Measurements from ENCODE around the gene STAC.

STAC gene

DNA sequence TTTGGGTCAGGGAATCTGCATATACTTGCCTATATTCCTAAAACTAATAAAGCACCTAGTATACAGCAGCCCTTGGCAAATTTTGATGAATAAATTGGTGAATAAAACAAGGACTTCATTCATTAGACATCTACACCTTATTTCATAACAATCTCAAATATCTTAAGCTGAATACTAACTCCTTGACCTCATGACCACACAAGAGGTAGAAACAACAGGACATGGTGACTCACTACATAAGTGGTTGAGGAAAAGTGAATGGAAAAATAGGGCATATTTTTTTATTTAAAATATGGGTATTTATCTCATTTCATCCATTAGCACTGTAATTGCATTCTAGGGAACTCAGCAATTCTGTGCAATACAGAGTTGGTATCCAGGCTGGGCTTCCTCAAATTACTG, 7.8 kb upstream of the STAC start:
- Histone ChIP-seq H3K36me3 (no peaks in the 10 kb centered on the region), H3K9ac (no peak overlapping the region), H3K4me2 (no peak overlapping the region), H3K9me3 (replicated peaks in 1 of 11) (no peaks in the 10 kb centered on the region), H3K4me3 (no peak overlapping the region), H3K4me1 (no peaks in the 10 kb centered on the region), H3K27me3 (no peaks in the 10 kb centered on the region), H3K27ac (no peak overlapping the region), H4K20me1 (no peaks in the 10 kb centered on the region)
- TF ChIP-seq Cebpa-rat (IDR thresholded peaks at IDR 0.05): no peak

DNA sequence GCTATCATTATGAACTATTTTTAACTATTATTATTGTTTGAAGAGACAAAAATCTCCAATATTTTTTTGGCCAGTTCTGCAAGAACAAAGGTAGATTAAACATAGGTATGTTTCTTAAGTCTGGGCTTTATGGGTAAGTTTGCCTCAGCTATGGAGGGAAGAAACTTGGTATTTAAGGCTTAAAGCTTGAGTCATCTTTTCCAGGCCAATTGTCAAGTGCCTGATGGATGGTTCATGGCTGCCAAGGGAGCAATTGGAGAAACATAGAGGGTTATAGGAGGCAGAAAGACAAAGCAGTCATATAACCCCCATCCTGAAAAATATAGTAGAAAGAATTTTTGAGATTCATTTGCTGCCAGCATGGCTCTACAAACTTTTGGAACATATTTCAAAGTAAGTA, 7.2 kb upstream of the STAC start:
- Histone ChIP-seq H3K9ac (no peak overlapping the region), H3K9me3 (replicated peaks in 1 of 11) (no peaks in the 10 kb centered on the region), H3K36me3 (no peaks in the 10 kb centered on the region), H4K20me1 (no peaks in the 10 kb centered on the region), H3K27ac (no peak overlapping the region), H3K4me3 (no peak overlapping the region), H3K4me2 (no peak overlapping the region), H3K4me1 (no peaks in the 10 kb centered on the region), H3K27me3 (no peaks in the 10 kb centered on the region)
- no peak for TF ChIP-seq Cebpa-rat (IDR thresholded peaks at IDR 0.05)

DNA sequence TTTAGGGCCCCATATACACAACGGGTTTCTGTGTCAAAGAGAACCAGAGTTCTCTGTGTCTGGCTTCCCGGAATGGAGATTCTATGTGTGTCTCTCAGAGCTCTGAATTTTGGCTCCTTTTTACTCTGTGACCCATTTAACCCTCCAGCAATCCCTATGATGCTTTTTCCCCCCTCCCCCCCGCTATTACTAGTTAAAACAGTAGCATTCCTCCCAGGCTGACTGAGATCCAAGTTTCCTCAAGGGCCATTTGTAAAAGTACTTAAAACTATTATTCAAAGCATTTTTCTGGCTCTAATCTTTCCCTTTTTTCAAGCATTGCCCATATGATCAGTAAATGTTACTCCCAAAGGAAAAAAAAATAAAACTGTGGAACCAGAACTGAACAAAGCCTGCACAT, 6.6 kb upstream of the STAC start:
- no peaks in the 10 kb centered on the region for H4K20me1 ChIP-seq
- no peak overlapping the region for H3K27ac ChIP-seq
- H3K27me3 ChIP-seq: no peaks in the 10 kb centered on the region
- H3K9ac ChIP-seq: no peak overlapping the region
- no peaks in the 10 kb centered on the region for H3K4me1 ChIP-seq
- TF ChIP-seq Cebpa-rat (IDR thresholded peaks at IDR 0.05): no peak
- H3K4me2 ChIP-seq: no peak overlapping the region
- H3K9me3 ChIP-seq (replicated peaks in 1 of 11): no peaks in the 10 kb centered on the region
- no peak overlapping the region for H3K4me3 ChIP-seq
- H3K36me3 ChIP-seq: no peaks in the 10 kb centered on the region

DNA sequence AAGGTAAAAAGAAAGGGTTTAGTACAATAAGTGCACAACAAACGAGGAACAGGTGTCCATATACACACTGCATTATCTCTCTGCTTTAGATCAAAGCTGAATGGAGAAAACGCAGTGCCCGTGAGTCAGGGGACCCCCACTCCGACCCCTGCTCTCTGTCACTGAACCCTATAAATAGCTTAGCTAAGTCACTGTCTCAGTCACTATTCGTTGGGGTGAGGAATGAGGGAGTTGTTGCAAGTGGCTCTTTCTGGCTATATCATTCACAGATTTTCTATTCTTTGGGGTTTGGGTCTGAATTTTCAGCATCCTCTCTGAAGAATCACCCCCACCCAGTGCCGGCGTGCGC, 458 bp upstream of the STAC start:
- Histone ChIP-seq H3K4me2 (peak overlapping the region; percentile 73 to 85 (median 80); a peak in 21 of 22 replicates), H3K27ac (no peak overlapping the region), H3K36me3 (no peaks in the 10 kb centered on the region), H3K9ac (peak overlapping the region in 10 of 11 experiments; percentile 53 to 74 (median 66); a peak in 8 of 22 replicates), H3K4me1 (peaks cover 0 to 6% (median 0%) of the 10 kb centered on the region in 10 experiments; a peak in 3 of 20 replicates), H3K27me3 (peaks cover 0 to 13% (median 7%) of the 10 kb centered on the region in 11 experiments; a peak in 10 of 22 replicates), H3K9me3 (replicated peaks in 1 of 11) (peaks cover 0 to 7% (median 0%) of the 10 kb centered on the region in 11 experiments; a peak in 4 of 22 replicates), H4K20me1 (no peaks in the 10 kb centered on the region), H3K4me3 (peak overlapping the region; percentile 52 to 75 (median 63))
- TF ChIP-seq Cebpa-rat (IDR thresholded peaks at IDR 0.05): no peak

DNA sequence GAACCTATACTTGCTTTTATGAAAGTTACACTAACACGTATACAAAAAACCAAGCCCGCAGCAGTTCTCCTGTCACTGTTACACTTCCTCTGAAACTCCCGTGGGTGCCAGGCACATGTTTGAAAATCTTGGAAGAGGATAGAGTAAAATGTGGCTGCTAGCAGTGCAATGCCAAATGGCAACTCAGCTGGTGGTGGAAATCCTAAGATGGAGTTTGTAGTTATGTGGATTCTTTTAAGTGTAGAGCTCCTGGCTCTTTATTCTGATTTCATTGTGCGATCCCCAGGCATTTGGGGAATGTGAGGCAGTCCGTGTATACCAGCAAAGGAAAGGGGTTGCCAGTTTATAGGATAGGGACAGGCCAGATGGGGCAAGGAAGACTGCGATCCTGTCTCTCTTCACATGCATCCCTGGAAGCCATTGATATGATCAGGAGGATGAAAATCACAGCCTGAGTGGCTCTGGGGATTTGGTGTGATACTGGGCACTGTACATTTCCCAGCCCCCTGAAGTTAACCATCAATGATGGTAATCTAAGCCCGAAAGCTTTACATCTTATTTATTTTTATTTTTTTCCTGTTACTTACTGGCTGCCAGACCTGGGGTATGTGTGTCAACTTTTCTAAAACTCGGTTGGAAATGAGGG, 1.1 kb downstream of the STAC start:
- Histone ChIP-seq H3K4me1 (peaks cover 0 to 6% (median 0%) of the 10 kb centered on the region in 10 experiments; a peak in 3 of 20 replicates), H3K27ac (no peak overlapping the region), H3K9me3 (replicated peaks in 1 of 11) (peaks cover 0 to 7% (median 0%) of the 10 kb centered on the region in 11 experiments; a peak in 4 of 22 replicates), H3K36me3 (no peaks in the 10 kb centered on the region), H3K27me3 (peaks cover 0 to 13% (median 7%) of the 10 kb centered on the region in 11 experiments; a peak in 10 of 22 replicates), H3K9ac (peak overlapping the region in 5 of 11 experiments; percentile 53 to 74 (median 55); a peak in 6 of 22 replicates), H4K20me1 (no peaks in the 10 kb centered on the region), H3K4me3 (peak overlapping the region in 9 of 10 experiments; percentile 52 to 75 (median 63); a peak in 15 of 20 replicates), H3K4me2 (peak overlapping the region; percentile 73 to 85 (median 80))
- TF ChIP-seq Cebpa-rat (IDR thresholded peaks at IDR 0.05): no peak

DNA sequence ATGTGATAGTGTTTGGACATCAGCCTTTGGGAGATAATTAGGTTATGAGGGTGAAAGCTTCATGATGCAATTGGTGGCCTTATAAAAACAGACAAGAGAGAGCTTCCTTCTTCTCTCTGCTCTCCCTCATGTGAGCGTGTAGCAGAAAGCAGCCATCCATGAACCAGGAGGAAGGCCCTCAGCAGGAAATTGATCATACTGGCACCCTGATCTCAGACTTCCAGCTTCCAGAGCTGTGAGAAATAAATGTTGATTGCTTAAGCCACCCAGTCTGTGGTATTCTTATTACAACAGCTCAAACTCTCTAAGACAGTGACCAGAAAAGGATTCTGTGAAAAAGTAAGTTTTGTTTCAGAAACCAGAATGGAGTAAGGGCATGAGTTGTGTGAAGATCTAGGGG, 13.3 kb downstream of the STAC start:
- Histone ChIP-seq H3K4me3 (no peak overlapping the region), H3K36me3 (no peaks in the 10 kb centered on the region), H3K4me2 (peak overlapping the region; percentile 0 to 73 (median 58); a peak in 18 of 22 replicates), H3K9ac (peak overlapping the region in 6 of 11 experiments; percentile 15 to 67 (median 59); a peak in 10 of 22 replicates), H3K4me1 (peaks cover 0 to 37% (median 23%) of the 10 kb centered on the region in 10 experiments; a peak in 18 of 20 replicates), H3K27ac (peak overlapping the region; percentile 5 to 83 (median 68); a peak in 19 of 22 replicates), H4K20me1 (no peaks in the 10 kb centered on the region), H3K27me3 (no peaks in the 10 kb centered on the region), H3K9me3 (replicated peaks in 1 of 11) (no peaks in the 10 kb centered on the region)
- peak in 9 of 11 experiments; percentile 14 to 91 (median 65); a peak in 11 of 22 replicates for TF ChIP-seq Cebpa-rat (IDR thresholded peaks at IDR 0.05)

DNA sequence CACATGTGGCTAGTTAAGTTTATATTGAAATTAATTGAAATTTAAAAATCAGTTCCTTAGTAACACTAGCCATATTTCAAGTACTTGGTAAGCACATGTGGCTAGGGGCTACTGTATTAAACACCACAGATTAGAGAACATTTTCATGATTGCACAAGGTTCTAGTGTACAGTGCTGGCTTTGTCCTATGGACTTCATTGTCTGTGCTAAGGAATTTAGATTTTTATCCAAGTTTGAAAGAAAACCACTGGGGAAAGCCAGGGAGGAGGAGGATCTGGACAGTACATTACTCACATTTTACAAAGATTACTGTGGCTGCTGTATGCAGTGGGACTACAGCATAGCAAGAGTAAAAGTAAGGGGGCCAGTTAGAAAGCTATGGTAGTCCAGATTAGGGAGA, 13.9 kb downstream of the STAC start:
- H3K36me3 ChIP-seq: no peaks in the 10 kb centered on the region
- TF ChIP-seq Cebpa-rat (IDR thresholded peaks at IDR 0.05): no peak
- no peak overlapping the region for H3K4me3 ChIP-seq
- peak overlapping the region; percentile 5 to 83 (median 68); a peak in 19 of 22 replicates for H3K27ac ChIP-seq
- H4K20me1 ChIP-seq: no peaks in the 10 kb centered on the region
- no peaks in the 10 kb centered on the region for H3K27me3 ChIP-seq
- peak overlapping the region in 10 of 11 experiments; percentile 14 to 73 (median 59); a peak in 15 of 22 replicates for H3K4me2 ChIP-seq
- H3K9ac ChIP-seq: peak overlapping the region in 6 of 11 experiments; percentile 15 to 67 (median 59); a peak in 11 of 22 replicates
- H3K9me3 ChIP-seq (replicated peaks in 1 of 11): 0 out of 22 replicates have a peak, but pooled peaks cover 0 to 3% (median 0%) of the 10 kb centered on the region in 11 experiments
- peaks cover 0 to 37% (median 23%) of the 10 kb centered on the region in 10 experiments; a peak in 18 of 20 replicates for H3K4me1 ChIP-seq

DNA sequence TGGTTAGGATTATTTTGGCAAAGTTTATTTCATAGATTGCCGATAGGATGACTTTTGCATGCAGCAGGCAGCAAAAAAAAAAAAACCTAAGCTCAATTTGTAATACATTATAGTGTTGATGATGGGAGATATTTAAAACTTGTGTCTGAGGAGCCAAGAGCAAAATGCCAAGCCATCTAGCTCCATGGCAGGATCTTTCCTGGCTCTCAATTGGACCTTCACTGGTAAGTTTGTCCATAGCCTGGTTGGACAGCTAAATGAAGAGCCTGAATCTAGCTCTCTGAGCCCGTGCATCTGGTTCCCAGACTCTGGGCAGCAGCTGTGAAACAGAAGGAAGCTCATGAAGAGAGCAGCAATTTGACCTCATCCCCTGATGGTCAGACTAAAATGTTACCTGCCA, 17.5 kb downstream of the STAC start:
- no peaks in the 10 kb centered on the region for H3K27me3 ChIP-seq
- no peaks in the 10 kb centered on the region for H3K36me3 ChIP-seq
- H3K9me3 ChIP-seq (replicated peaks in 1 of 11): 0 out of 22 replicates have a peak, but pooled peaks cover 0 to 4% (median 0%) of the 10 kb centered on the region in 11 experiments
- no peak overlapping the region for H3K27ac ChIP-seq
- no peak for TF ChIP-seq Cebpa-rat (IDR thresholded peaks at IDR 0.05)
- H3K4me2 ChIP-seq: no peak overlapping the region
- no peak overlapping the region for H3K4me3 ChIP-seq
- peaks cover 0 to 22% (median 18%) of the 10 kb centered on the region in 10 experiments; a peak in 18 of 20 replicates for H3K4me1 ChIP-seq
- no peak overlapping the region for H3K9ac ChIP-seq
- no peaks in the 10 kb centered on the region for H4K20me1 ChIP-seq

DNA sequence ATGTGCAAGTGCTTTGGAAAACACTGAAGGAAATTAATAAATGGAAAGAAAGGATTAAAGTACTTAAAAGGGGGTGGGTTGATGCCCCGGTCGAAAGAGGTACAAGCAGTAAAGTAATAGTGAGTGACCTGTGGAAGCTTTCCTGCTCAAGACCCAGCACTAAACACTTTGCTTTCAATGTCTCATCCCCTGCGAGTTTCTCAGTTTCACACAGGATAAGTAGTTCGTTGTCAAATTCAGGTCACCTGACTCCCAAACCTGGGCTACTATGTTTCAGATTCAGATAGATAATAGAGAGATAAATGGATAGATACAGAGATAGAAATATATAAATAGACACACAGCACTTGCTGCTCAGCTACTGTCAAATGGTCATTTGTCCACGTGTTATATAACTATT, 19.6 kb downstream of the STAC start:
- Histone ChIP-seq H3K36me3 (no peaks in the 10 kb centered on the region), H3K9me3 (replicated peaks in 1 of 11) (0 out of 22 replicates have a peak, but pooled peaks cover 0 to 4% (median 0%) of the 10 kb centered on the region in 11 experiments), H3K27ac (no peak overlapping the region), H3K4me1 (peaks cover 0 to 3% (median 0%) of the 10 kb centered on the region in 10 experiments; a peak in 2 of 20 replicates), H3K4me3 (no peak overlapping the region), H3K9ac (no peak overlapping the region), H4K20me1 (no peaks in the 10 kb centered on the region), H3K27me3 (no peaks in the 10 kb centered on the region), H3K4me2 (no peak overlapping the region)
- no peak for TF ChIP-seq Cebpa-rat (IDR thresholded peaks at IDR 0.05)
